GM12872 (cell line): ENCODE data around the gene NUTM1.

ENCODE experiments used
- CTCF ChIP-seq: IDR thresholded peaks from 3 replicates; pipeline ENCODE4 v1.5.1; 2011; ENCODE audit warnings: low read depth, mild to moderate bottlenecking, low read length, moderate library complexity; ENCODE audit not compliant: insufficient read depth

The NUTM1 gene

GRCh38 chr15:34370129-34370528 is 27.0 kb downstream of the NUTM1 start:
- no peak for TF ChIP-seq CTCF

GRCh38 chr15:34370643-34371042 is 27.5 kb downstream of the NUTM1 start:
- TF ChIP-seq CTCF: no peak

GRCh38 chr15:34373951-34374350 is 30.8 kb downstream of the NUTM1 start:
- no peak for TF ChIP-seq CTCF

DNA sequence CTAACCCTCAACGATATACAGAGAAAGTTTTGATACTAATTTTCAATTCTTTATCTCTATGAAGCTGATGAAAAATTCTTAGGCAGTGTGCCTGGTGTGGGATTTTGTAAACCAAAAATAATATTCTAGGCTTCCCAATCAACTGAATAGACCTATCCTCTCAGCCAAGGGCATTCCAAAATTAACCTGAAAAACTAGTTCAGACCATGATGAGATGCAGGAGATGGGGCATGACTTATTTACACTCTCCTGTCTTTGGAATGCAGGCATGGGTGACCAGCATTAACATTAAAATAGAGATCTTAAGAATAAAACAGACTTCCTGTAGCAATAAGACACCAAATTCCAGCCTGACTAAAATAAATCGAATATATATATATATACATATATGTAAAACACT is 31.7 kb downstream of the NUTM1 start:
- TF ChIP-seq CTCF: no peak

GRCh38 chr15:34376856-34377255 is 33.7 kb downstream of the NUTM1 start:
- TF ChIP-seq CTCF: no peak
